Colonic mucosa (tissue), 4 donors: Measurements from ENCODE around the gene AQR. TPM values are rescaled to one million over a fixed set of nuclear protein-coding genes. Genes with fewer than 3 reads are reported as not detected.

Experiments
- DNase-seq: peaks from one replicate; pipeline ENCODE4 v3.0.0-alpha.2; 2020
- H3K27ac ChIP-seq: fragments of 200-600 bp; one replicate; pipeline ENCODE4 v1.8.0; 2021
- H3K27me3 ChIP-seq: fragments of 200-600 bp; one replicate; pipeline ENCODE4 v1.8.0; 2021
- H3K36me3 ChIP-seq: fragments of 200-600 bp; one replicate; pipeline ENCODE4 v1.8.0; 2021
- H3K4me1 ChIP-seq: fragments of 200-600 bp; one replicate; pipeline ENCODE4 v1.8.0; 2021; ENCODE audit warnings: mild to moderate bottlenecking
- H3K4me3 ChIP-seq: fragments of 200-600 bp; one replicate; pipeline ENCODE4 v1.8.0; 2021
- H3K9ac ChIP-seq, 2 donors: one replicate each; pipeline ENCODE4 v1.7.0; 2013; ENCODE audit warnings: control low read depth in 2 of 2, low read depth in 2 of 2, low read length in 2 of 2
- H3K9me3 ChIP-seq: fragments of 200-600 bp; one replicate; pipeline ENCODE4 v1.8.0; 2021
- CTCF ChIP-seq: fragments of 200-600 bp; IDR thresholded peaks from one replicate; pipeline ENCODE4 v1.8.0; 2022; ENCODE audit warnings: antibody characterized with exemption, mild to moderate bottlenecking
- intact Hi-C: fragments of 100-400 bp; cut with DNase I; formaldehyde crosslinking; loops from one replicate; pipeline ENCODE4 v1.14.1; 2022
- total RNA-seq, 2 donors: library from RNA; stranded (reverse); fragmentation: NEBNext Ultra II Directional in 1 of 2; extraction: Animal tissue kit (Norgen Biotek cat#: 25700) in 1 of 2; gene quantifications; one replicate each; pipeline ENCODE4 v1.2.1, GENCODE V29; 2021
- donor health status: healthy.
- donor health status: DM: no; HTN: no; CAD: no.
- donor health status: DM: no; HTN: no; CAD: no.

The AQR gene
- total RNA-seq, 2 donors from 2014 or later: 26.5 to 27.0 TPM

- intact Hi-C loops: no loop called here
- Histone ChIP-seq H3K4me1 (no peaks in the 10 kb centered on the region), H3K9me3 (no peaks in the 10 kb centered on the region), H3K27me3 (no peaks in the 10 kb centered on the region), H3K9ac (no peak overlapping the region), H3K27ac (no peak overlapping the region), H3K4me3 (no peak overlapping the region), H3K36me3 (no peaks in the 10 kb centered on the region)
- TF ChIP-seq CTCF: no peak
- DNase-seq: no peak
Measured at GRCh38 chr15:34851751-34852150, 117.8 kb downstream of the AQR start.

- no peak overlapping the region for H3K4me3 ChIP-seq
- no peaks in the 10 kb centered on the region for H3K36me3 ChIP-seq
- no peaks in the 10 kb centered on the region for H3K27me3 ChIP-seq
- no peaks in the 10 kb centered on the region for H3K4me1 ChIP-seq
- intact Hi-C loops: no loop called here
- DNase-seq: no peak
- H3K9me3 ChIP-seq: no peaks in the 10 kb centered on the region
- H3K9ac ChIP-seq: no peak overlapping the region
- no peak for TF ChIP-seq CTCF
- H3K27ac ChIP-seq: no peak overlapping the region
Measured at GRCh38 chr15:34851007-34851406, 118.5 kb downstream of the AQR start.

- no peak for TF ChIP-seq CTCF
- intact Hi-C loops: no loop called here
- H3K36me3 ChIP-seq: no peaks in the 10 kb centered on the region
- H3K9me3 ChIP-seq: no peaks in the 10 kb centered on the region
- no peak overlapping the region for H3K27ac ChIP-seq
- no peak for DNase-seq
- no peaks in the 10 kb centered on the region for H3K27me3 ChIP-seq
- H3K4me3 ChIP-seq: no peak overlapping the region
- no peak overlapping the region for H3K9ac ChIP-seq
- no peaks in the 10 kb centered on the region for H3K4me1 ChIP-seq
Measured at GRCh38 chr15:34850121-34850520, 119.4 kb downstream of the AQR start.

- TF ChIP-seq CTCF: no peak
- intact Hi-C loops: no loop called here
- no peaks in the 10 kb centered on the region for H3K36me3 ChIP-seq
Measured at GRCh38 chr15:34849364-34849959, 120.1 kb downstream of the AQR start.

GRCh38 chr15:34847598-34847997 lies 121.9 kb downstream of the AQR start:
- H3K27me3 ChIP-seq: no peaks in the 10 kb centered on the region
- H3K4me1 ChIP-seq: no peaks in the 10 kb centered on the region
- no peaks in the 10 kb centered on the region for H3K9me3 ChIP-seq
- H3K9ac ChIP-seq: no peak overlapping the region
- H3K4me3 ChIP-seq: no peak overlapping the region
- no peak for DNase-seq
- no peak for TF ChIP-seq CTCF
- H3K27ac ChIP-seq: no peak overlapping the region
- intact Hi-C loops: no loop called here
- H3K36me3 ChIP-seq: no peaks in the 10 kb centered on the region

More at GRCh38 chr15:34849364-34849959, 120.1 kb downstream of the AQR start:
- H3K27ac ChIP-seq: no peak overlapping the region
- no peaks in the 10 kb centered on the region for H3K4me1 ChIP-seq
- no peaks in the 10 kb centered on the region for H3K27me3 ChIP-seq
- H3K4me3 ChIP-seq: no peak overlapping the region
- no peaks in the 10 kb centered on the region for H3K9me3 ChIP-seq
- DNase-seq: no peak
- no peak overlapping the region for H3K9ac ChIP-seq
